Right lobe of liver (tissue), 4 donors: ENCODE data around the gene PPP1R14C.

Experiments used
- POLR2A ChIP-seq: fragments of 450-650 bp; IDR thresholded peaks from one replicate; pipeline ENCODE4 v1.6.1; 2017; ENCODE audit warnings: antibody characterized with exemption, mild to moderate bottlenecking
- TF ChIP-seq, protein P1 (sequence below), 4 donors: fragments of 200-600 bp in 3 of 4; fragments of 450-650 bp in 1 of 4; IDR thresholded peaks; one replicate each; pipeline versions ENCODE4 v1.5.1 to v1.8.0; 2016 to 2022; ENCODE audit warnings: antibody characterized with exemption in 4 of 4, mild to moderate bottlenecking in 2 of 4
- donor health status: DM: no; HTN: no; CAD: no.
- donor health status: DM: no; HTN: no; CAD: no.
- donor health status: DM: no; HTN: yes; CAD: no.

GRCh38 chr6:150180517-150180916 is 37.7 kb downstream of the PPP1R14C start:
- TF ChIP-seq, protein P1, sequence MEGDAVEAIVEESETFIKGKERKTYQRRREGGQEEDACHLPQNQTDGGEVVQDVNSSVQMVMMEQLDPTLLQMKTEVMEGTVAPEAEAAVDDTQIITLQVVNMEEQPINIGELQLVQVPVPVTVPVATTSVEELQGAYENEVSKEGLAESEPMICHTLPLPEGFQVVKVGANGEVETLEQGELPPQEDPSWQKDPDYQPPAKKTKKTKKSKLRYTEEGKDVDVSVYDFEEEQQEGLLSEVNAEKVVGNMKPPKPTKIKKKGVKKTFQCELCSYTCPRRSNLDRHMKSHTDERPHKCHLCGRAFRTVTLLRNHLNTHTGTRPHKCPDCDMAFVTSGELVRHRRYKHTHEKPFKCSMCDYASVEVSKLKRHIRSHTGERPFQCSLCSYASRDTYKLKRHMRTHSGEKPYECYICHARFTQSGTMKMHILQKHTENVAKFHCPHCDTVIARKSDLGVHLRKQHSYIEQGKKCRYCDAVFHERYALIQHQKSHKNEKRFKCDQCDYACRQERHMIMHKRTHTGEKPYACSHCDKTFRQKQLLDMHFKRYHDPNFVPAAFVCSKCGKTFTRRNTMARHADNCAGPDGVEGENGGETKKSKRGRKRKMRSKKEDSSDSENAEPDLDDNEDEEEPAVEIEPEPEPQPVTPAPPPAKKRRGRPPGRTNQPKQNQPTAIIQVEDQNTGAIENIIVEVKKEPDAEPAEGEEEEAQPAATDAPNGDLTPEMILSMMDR (IDR thresholded peaks at IDR 0.05): no peak
- no peak for TF ChIP-seq POLR2A
